GM12878 (cell line): ENCODE measurements around the gene SUSD1. TPM values are rescaled to one million over a fixed set of nuclear protein-coding genes. Genes with fewer than 3 reads are reported as not detected.

Source experiments
- BRCA1 ChIP-seq: IDR thresholded peaks from 2 replicates; pipeline ENCODE4 v1.6.1; 2011; ENCODE audit warnings: low read depth, low read length, improper control_type of control experiment
- CREB1 ChIP-seq: IDR thresholded peaks from 2 replicates; pipeline ENCODE4 v1.6.1; 2012; ENCODE audit warnings: low read depth, mild to moderate bottlenecking, inconsistent platforms
- EZH2 ChIP-seq: IDR thresholded peaks from 2 replicates; pipeline ENCODE4 v1.6.1; 2012; ENCODE audit warnings: low read depth, mild to moderate bottlenecking, control low read depth, inconsistent platforms, low read length, borderline replicate concordance; ENCODE audit not compliant: control insufficient read depth
- FOXK2 ChIP-seq: fragments of 450-650 bp; IDR thresholded peaks from 2 replicates; pipeline ENCODE4 v1.6.1; 2017; ENCODE audit warnings: mild to moderate bottlenecking, moderate library complexity
- GABPA ChIP-seq: IDR thresholded peaks from 2 replicates; pipeline ENCODE4 v1.6.1; 2014; ENCODE audit warnings: antibody characterized with exemption, low read depth, mild to moderate bottlenecking, inconsistent platforms
- HCFC1 ChIP-seq: fragments of 150-350 bp; IDR thresholded peaks from 2 replicates; pipeline ENCODE4 v1.6.1; 2014; ENCODE audit warnings: low read length
- HDAC2 ChIP-seq: fragments of 200-600 bp; sonication (generic); IDR thresholded peaks from 2 replicates; pipeline ENCODE4 v1.6.1; 2017
- HDAC6 ChIP-seq: fragments of 200-600 bp; sonication (generic); IDR thresholded peaks from one replicate; pipeline ENCODE4 v1.8.0; 2017; ENCODE audit warnings: antibody characterized with exemption; ENCODE audit not compliant: unreplicated experiment
- KAT2A ChIP-seq: conservative IDR thresholded peaks from 2 replicates; pipeline ENCODE4 v1.6.1; 2011; ENCODE audit warnings: low read depth, low read length; ENCODE audit not compliant: control insufficient read depth
- MEF2B ChIP-seq: fragments of 450-650 bp; IDR thresholded peaks from 2 replicates; pipeline ENCODE4 v1.6.1; 2018; ENCODE audit warnings: mild to moderate bottlenecking, moderate library complexity; ENCODE audit not compliant: partially characterized antibody, poor library complexity, severe bottlenecking
- MXI1 ChIP-seq: fragments of 150-350 bp; IDR thresholded peaks from 2 replicates; pipeline ENCODE4 v1.6.1; 2011; ENCODE audit warnings: low read depth, mild to moderate bottlenecking, inconsistent platforms, low read length, improper control_type of control experiment
- NFIC ChIP-seq: IDR thresholded peaks from 2 replicates; pipeline ENCODE4 v1.6.1; 2012; ENCODE audit warnings: low read depth, mild to moderate bottlenecking, inconsistent platforms, low read length, moderate library complexity
- PAX8 ChIP-seq: fragments of 450-650 bp; IDR thresholded peaks from 2 replicates; pipeline ENCODE4 v1.6.1; 2017; ENCODE audit warnings: mild to moderate bottlenecking, moderate library complexity
- RB1 ChIP-seq: fragments of 450-650 bp; formaldehyde crosslinking; IDR thresholded peaks from 2 replicates; pipeline ENCODE4 v1.6.1; 2017; ENCODE audit warnings: mild to moderate bottlenecking, borderline replicate concordance
- RUNX3 ChIP-seq: IDR thresholded peaks from 2 replicates; pipeline ENCODE4 v1.6.1; 2012; ENCODE audit warnings: low read length, inconsistent platforms
- SIN3A ChIP-seq: IDR thresholded peaks from 2 replicates; pipeline ENCODE4 v1.6.1; 2012; ENCODE audit warnings: low read depth, low read length, improper control_type of control experiment
- SIX5 ChIP-seq: IDR thresholded peaks from 2 replicates; pipeline ENCODE4 v1.6.1; 2011; ENCODE audit warnings: mild to moderate bottlenecking, low read depth, low read length, moderate library complexity; ENCODE audit not compliant: severe bottlenecking
- SREBF1 ChIP-seq: IDR thresholded peaks from 2 replicates; pipeline ENCODE4 v1.6.1; 2012; ENCODE audit warnings: mild to moderate bottlenecking, low read length
- STAT1 ChIP-seq: fragments of 450-650 bp; conservative IDR thresholded peaks from 2 replicates; pipeline ENCODE4 v1.6.1; 2014; ENCODE audit warnings: antibody characterized with exemption, mild to moderate bottlenecking
- STAT3 ChIP-seq: IDR thresholded peaks from 2 replicates; pipeline ENCODE4 v1.6.1; 2011; ENCODE audit warnings: low read depth, low read length, improper control_type of control experiment
- TAF1 ChIP-seq: IDR thresholded peaks from 2 replicates; pipeline ENCODE4 v1.6.1; 2011; ENCODE audit warnings: mild to moderate bottlenecking, low read depth, low read length, borderline replicate concordance
- TCF3 ChIP-seq: IDR thresholded peaks from 2 replicates; pipeline ENCODE4 v1.6.1; 2012; ENCODE audit warnings: low read depth, mild to moderate bottlenecking, low read length, borderline replicate concordance; ENCODE audit not compliant: insufficient read depth
- YBX1 ChIP-seq: fragments of 450-650 bp; IDR thresholded peaks from 2 replicates; pipeline ENCODE4 v1.6.1; 2016; ENCODE audit warnings: antibody characterized with exemption
- polyA plus RNA-seq, 11 experiments: library from polyadenylated mRNA; depleted of rRNA in 4 of 11; unstranded in 6 of 11; stranded (reverse) in 5 of 11; fragments of >200 nt; fragmentation: Nextera tagmentation in 4 of 11; fragmentation: Illumina TruSeq in 1 of 11; extraction: Ambion mirVana in 4 of 11; extraction: Trizol in 1 of 11; gene quantifications; 1 replicate in 1 of 11; 2 replicates in 10 of 11; pipeline versions ENCODE4 v1.2.1 to v1.2.3, GENCODE V29; 2011 to 2016; ENCODE audit warnings: inconsistent platforms in 2 of 11, missing spikeins in 2 of 11, low read depth in 1 of 11
- total RNA-seq, 4 experiments: library from RNA; depleted of rRNA in 3 of 4; stranded (reverse); fragments of >200 nt in 3 of 4; fragmentation: Illumina TruSeq in 1 of 4; extraction: Trizol in 1 of 4; gene quantifications; 2 replicates each; pipeline versions ENCODE4 v1.2.1 to v1.2.3, GENCODE V29; 2013 to 2021
- TF ChIP-seq, protein P1 (sequence below): IDR thresholded peaks from 2 replicates; pipeline ENCODE4 v1.6.1; 2012; ENCODE audit warnings: improper control_type of control experiment, low read depth, low read length; ENCODE audit not compliant: insufficient replicate concordance
- TF ChIP-seq, protein P2 (sequence below): IDR thresholded peaks from 2 replicates; pipeline ENCODE4 v1.6.1; 2012; ENCODE audit warnings: low read depth, low read length, improper control_type of control experiment
- TF ChIP-seq, protein P3 (sequence below): fragments of 450-650 bp; formaldehyde crosslinking; IDR thresholded peaks from 2 replicates; pipeline ENCODE4 v1.4.0; 2022; ENCODE audit warnings: mild to moderate bottlenecking, moderate library complexity

Gene SUSD1
- total and polyA plus RNA-seq, 10 of the 15 experiments (the other 5 are each of a cell fraction or from before 2014, with no cell fraction given) = 6.7 to 20.8 (median 13.2) TPM

DNA sequence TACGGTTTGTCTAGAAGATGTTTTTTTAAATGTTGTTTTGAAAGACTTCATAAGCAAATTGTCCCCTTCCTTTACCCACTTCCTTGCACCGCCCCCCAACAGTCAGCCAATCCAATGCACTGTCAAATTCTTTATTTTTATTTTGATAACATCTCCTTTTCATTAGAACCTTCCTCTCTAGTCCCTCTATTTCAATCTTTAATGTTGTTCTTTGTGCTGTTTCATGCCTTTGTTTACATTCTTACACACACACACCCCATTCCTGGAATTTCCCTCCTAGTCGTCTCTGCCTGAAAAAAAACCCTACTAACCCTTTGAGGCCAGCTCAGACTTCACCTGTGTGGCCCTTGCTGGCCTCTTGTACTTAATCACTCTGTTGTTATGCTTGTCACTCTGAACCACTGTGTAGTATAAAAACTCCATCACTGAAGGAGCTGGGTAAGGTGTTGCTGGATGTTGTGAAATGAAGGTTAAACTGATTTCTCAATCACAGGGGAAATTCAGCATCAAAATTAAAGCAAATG lies 145.1 kb downstream of the SUSD1 start (continued):
- TF ChIP-seq, protein P1, sequence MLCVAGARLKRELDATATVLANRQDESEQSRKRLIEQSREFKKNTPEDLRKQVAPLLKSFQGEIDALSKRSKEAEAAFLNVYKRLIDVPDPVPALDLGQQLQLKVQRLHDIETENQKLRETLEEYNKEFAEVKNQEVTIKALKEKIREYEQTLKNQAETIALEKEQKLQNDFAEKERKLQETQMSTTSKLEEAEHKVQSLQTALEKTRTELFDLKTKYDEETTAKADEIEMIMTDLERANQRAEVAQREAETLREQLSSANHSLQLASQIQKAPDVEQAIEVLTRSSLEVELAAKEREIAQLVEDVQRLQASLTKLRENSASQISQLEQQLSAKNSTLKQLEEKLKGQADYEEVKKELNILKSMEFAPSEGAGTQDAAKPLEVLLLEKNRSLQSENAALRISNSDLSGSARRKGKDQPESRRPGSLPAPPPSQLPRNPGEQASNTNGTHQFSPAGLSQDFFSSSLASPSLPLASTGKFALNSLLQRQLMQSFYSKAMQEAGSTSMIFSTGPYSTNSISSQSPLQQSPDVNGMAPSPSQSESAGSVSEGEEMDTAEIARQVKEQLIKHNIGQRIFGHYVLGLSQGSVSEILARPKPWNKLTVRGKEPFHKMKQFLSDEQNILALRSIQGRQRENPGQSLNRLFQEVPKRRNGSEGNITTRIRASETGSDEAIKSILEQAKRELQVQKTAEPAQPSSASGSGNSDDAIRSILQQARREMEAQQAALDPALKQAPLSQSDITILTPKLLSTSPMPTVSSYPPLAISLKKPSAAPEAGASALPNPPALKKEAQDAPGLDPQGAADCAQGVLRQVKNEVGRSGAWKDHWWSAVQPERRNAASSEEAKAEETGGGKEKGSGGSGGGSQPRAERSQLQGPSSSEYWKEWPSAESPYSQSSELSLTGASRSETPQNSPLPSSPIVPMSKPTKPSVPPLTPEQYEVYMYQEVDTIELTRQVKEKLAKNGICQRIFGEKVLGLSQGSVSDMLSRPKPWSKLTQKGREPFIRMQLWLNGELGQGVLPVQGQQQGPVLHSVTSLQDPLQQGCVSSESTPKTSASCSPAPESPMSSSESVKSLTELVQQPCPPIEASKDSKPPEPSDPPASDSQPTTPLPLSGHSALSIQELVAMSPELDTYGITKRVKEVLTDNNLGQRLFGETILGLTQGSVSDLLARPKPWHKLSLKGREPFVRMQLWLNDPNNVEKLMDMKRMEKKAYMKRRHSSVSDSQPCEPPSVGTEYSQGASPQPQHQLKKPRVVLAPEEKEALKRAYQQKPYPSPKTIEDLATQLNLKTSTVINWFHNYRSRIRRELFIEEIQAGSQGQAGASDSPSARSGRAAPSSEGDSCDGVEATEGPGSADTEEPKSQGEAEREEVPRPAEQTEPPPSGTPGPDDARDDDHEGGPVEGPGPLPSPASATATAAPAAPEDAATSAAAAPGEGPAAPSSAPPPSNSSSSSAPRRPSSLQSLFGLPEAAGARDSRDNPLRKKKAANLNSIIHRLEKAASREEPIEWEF = peak; percentile 67
- TF ChIP-seq TCF3 (no peak), EZH2 (no peak), NFIC (no peak), RUNX3 (no peak), FOXK2 (no peak), MXI1 (peak; percentile 47; the same call in 1 of the 2 replicates), MEF2B (no peak), YBX1 (0 out of 2 replicates have a peak, but pooled peaks have one; percentile 15), CREB1 (no peak), SIN3A (no peak), KAT2A (no peak), HDAC2 (no peak), HCFC1 (no peak), STAT3 (no peak), TAF1 (no peak), SIX5 (no peak), RB1 (no peak), SREBF1 (no peak), GABPA (no peak), PAX8 (no peak), BRCA1 (no peak), HDAC6 (no peak), STAT1 (no peak)
- TF ChIP-seq, protein P2, sequence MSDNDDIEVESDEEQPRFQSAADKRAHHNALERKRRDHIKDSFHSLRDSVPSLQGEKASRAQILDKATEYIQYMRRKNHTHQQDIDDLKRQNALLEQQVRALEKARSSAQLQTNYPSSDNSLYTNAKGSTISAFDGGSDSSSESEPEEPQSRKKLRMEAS = no peak
- TF ChIP-seq, protein P3, sequence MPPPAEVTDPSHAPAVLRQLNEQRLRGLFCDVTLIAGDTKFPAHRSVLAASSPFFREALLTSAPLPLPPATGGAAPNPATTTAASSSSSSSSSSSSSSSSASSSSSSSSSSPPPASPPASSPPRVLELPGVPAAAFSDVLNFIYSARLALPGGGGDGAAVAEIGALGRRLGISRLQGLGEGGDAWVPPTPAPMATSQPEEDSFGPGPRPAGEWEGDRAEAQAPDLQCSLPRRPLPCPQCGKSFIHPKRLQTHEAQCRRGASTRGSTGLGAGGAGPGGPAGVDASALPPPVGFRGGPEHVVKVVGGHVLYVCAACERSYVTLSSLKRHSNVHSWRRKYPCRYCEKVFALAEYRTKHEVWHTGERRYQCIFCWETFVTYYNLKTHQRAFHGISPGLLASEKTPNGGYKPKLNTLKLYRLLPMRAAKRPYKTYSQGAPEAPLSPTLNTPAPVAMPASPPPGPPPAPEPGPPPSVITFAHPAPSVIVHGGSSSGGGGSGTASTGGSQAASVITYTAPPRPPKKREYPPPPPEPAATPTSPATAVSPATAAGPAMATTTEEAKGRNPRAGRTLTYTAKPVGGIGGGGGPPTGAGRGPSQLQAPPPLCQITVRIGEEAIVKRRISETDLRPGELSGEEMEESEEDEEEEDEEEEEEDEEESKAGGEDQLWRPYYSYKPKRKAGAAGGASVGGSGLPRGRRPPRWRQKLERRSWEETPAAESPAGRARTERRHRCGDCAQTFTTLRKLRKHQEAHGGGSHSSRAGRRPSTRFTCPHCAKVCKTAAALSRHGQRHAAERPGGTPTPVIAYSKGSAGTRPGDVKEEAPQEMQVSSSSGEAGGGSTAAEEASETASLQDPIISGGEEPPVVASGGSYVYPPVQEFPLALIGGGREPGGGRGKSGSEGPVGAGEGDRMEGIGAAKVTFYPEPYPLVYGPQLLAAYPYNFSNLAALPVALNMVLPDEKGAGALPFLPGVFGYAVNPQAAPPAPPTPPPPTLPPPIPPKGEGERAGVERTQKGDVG = no peak
